DND-41 (cell line): ENCODE measurements around the gene MAPKBP1.

Source experiments
- ATAC-seq: fragments of 200-7000 bp; cut with Tn5 transposase; 3 replicates; pipeline ENCODE4 v1.9.1; 2021; ENCODE audit warnings: low read depth; ENCODE audit not compliant: insufficient read depth
- DNase-seq: peaks from one replicate; pipeline ENCODE4 v3.0.0-alpha.2; 2020
- H2AFZ ChIP-seq: 2 replicates; pipeline ENCODE4 v1.6.0; 2012; ENCODE audit warnings: low read depth, low read length
- H3K27ac ChIP-seq: 2 replicates; pipeline ENCODE4 v1.5.1; 2012; ENCODE audit warnings: low read length, inconsistent platforms
- H3K27me3 ChIP-seq: fragments of 200-600 bp; sonication (generic); 2 replicates; pipeline ENCODE4 v1.6.0; 2012; ENCODE audit warnings: low read length, mild to moderate bottlenecking, inconsistent platforms; ENCODE audit not compliant: insufficient read depth, poor library complexity
- H3K36me3 ChIP-seq: 2 replicates; pipeline ENCODE4 v1.5.1; 2012; ENCODE audit warnings: low read length, inconsistent platforms; ENCODE audit not compliant: insufficient read depth
- H3K4me1 ChIP-seq: 2 replicates; pipeline ENCODE4 v1.5.1; 2012; ENCODE audit warnings: mild to moderate bottlenecking, low read length; ENCODE audit not compliant: insufficient read depth
- H3K4me2 ChIP-seq: 2 replicates; pipeline ENCODE4 v1.6.0; 2012; ENCODE audit warnings: mild to moderate bottlenecking, moderate library complexity, low read length, inconsistent platforms; ENCODE audit not compliant: insufficient read depth
- H3K4me3 ChIP-seq, 2 experiments: fragments of 200-600 bp in 1 of 2; shearing (Covaris generic) in 1 of 2; 2 replicates each; pipeline ENCODE4 v1.5.1; 2012 to 2016; ENCODE audit warnings: inconsistent platforms in 2 of 2, low read length in 2 of 2, mild to moderate bottlenecking in 2 of 2, low read depth in 1 of 2, moderate library complexity in 1 of 2
- H3K79me2 ChIP-seq: 2 replicates; pipeline ENCODE4 v1.6.0; 2012; ENCODE audit warnings: low read length, inconsistent platforms; ENCODE audit not compliant: insufficient read depth
- H3K9ac ChIP-seq: 2 replicates; pipeline ENCODE4 v1.6.0; 2012; ENCODE audit warnings: low read depth, mild to moderate bottlenecking, inconsistent platforms, low read length, moderate library complexity
- H3K9me3 ChIP-seq: 2 replicates; pipeline ENCODE4 v1.5.1; 2012; ENCODE audit warnings: low read length, moderate library complexity, mild to moderate bottlenecking, inconsistent platforms; ENCODE audit not compliant: insufficient read depth, severe bottlenecking
- H4K20me1 ChIP-seq: 2 replicates; pipeline ENCODE4 v1.6.0; 2012; ENCODE audit warnings: low read length; ENCODE audit not compliant: insufficient read depth
- EZH2 ChIP-seq: IDR thresholded peaks from 3 replicates; pipeline ENCODE4 v1.6.1; 2012; ENCODE audit warnings: borderline replicate concordance, low read depth, mild to moderate bottlenecking, moderate library complexity, low read length, inconsistent platforms; ENCODE audit not compliant: severe bottlenecking
- TF ChIP-seq, protein P1 (sequence below): IDR thresholded peaks from 2 replicates; pipeline ENCODE4 v1.5.1; 2012; ENCODE audit warnings: borderline replicate concordance, low read length, moderate library complexity, mild to moderate bottlenecking; ENCODE audit not compliant: poor library complexity, severe bottlenecking; ENCODE audit errors: extremely low read depth

The MAPKBP1 gene

DNA sequence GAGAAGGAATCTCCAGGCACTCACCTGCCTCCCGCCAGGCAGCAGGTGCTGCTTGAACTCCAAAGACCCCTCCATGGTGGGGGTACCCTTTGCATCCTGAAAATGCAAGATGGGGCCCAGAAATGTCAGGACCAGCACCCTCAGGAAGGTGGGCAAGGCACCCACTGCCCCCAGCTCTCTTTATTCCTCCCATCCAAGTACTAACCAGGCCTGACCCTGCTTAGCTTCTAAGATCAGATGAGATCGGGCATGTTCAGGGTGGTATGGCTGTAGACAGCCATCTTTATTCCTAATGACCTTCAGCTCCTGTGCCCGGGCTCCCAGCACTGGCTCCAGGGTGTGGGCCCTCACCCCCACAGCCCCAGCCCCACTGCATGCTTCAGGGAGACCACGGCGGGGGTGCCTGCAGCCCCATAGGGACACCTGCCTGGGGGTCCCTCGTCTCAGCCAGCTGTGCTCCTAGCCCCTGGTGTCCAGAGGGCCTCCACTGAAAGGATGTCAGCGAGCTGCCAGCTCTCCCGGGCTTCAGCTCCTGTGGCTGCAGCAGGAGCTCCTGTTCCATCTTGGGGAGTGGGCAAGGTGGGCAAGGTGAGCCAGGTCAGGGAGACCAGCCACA is 77.6 kb downstream of the MAPKBP1 start:
- Histone ChIP-seq H3K79me2 (no peaks in the 10 kb centered on the region), H3K4me1 (no peaks in the 10 kb centered on the region), H3K27me3 (no peaks in the 10 kb centered on the region), H3K4me3 (no peak overlapping the region), H3K9ac (no peak overlapping the region), H3K27ac (no peak overlapping the region), H2AFZ (no peak overlapping the region), H3K36me3 (0 out of 2 replicates have a peak, but pooled peaks cover 5% of the 10 kb centered on the region), H4K20me1 (no peaks in the 10 kb centered on the region), H3K4me2 (no peak overlapping the region), H3K9me3 (no peaks in the 10 kb centered on the region)
- TF ChIP-seq EZH2 = no peak
- TF ChIP-seq, protein P1, sequence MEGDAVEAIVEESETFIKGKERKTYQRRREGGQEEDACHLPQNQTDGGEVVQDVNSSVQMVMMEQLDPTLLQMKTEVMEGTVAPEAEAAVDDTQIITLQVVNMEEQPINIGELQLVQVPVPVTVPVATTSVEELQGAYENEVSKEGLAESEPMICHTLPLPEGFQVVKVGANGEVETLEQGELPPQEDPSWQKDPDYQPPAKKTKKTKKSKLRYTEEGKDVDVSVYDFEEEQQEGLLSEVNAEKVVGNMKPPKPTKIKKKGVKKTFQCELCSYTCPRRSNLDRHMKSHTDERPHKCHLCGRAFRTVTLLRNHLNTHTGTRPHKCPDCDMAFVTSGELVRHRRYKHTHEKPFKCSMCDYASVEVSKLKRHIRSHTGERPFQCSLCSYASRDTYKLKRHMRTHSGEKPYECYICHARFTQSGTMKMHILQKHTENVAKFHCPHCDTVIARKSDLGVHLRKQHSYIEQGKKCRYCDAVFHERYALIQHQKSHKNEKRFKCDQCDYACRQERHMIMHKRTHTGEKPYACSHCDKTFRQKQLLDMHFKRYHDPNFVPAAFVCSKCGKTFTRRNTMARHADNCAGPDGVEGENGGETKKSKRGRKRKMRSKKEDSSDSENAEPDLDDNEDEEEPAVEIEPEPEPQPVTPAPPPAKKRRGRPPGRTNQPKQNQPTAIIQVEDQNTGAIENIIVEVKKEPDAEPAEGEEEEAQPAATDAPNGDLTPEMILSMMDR = no peak
- DNase-seq (no peak), ATAC-seq (no peak)

DNA sequence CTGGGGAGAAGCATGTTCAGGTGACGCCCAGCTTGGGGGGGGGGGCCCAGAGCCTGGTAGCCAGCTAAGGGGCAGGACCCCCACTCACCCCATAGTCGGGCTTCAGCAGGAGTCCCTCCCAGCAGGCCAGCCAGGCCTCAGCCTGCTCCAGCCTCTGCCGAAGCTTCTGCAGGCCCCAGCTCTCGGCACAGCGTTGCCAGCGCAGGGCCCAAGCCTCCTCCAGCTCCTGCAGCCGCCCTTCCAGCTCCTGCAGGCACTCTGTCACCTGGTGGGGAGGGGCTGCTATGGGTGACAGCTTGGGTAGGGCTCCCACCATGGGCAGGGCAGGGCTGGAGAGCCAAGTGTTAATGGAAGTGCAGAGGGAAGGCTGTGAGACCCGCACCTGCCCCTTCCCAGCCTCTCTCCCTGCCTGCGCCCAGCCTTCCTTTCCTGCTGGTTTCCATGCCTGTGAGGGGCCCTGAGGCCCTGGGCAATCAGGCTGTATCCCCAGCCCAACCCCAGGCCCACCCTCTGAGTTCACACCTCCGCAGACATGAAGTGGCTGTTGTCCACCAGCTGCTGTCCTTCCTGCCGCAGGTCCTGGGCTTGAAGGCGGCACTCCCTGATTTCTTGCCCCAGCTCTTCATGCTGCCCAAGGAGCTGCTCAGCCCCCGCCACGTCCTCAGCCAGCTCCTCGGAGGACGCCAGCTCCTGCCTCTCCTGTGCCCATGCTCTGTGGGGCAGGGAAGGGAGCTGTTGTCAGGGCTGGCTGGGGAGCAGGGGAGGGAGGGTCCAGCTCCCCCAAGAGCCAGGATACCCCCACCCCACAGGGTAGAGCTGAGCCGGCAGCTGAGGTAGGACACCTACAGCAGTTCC is 78.7 kb downstream of the MAPKBP1 start:
- Histone ChIP-seq H3K27ac (no peak overlapping the region), H3K4me1 (no peaks in the 10 kb centered on the region), H2AFZ (no peak overlapping the region), H3K4me2 (no peak overlapping the region), H3K79me2 (no peaks in the 10 kb centered on the region), H3K4me3 (no peak overlapping the region), H3K27me3 (no peaks in the 10 kb centered on the region), H3K36me3 (0 out of 2 replicates have a peak, but pooled peaks cover 3% of the 10 kb centered on the region), H3K9ac (no peak overlapping the region), H3K9me3 (no peaks in the 10 kb centered on the region), H4K20me1 (no peaks in the 10 kb centered on the region)
- TF ChIP-seq, protein P1 = no peak
- no peak for TF ChIP-seq EZH2
- ATAC-seq = no peak
- DNase-seq = no peak

DNA sequence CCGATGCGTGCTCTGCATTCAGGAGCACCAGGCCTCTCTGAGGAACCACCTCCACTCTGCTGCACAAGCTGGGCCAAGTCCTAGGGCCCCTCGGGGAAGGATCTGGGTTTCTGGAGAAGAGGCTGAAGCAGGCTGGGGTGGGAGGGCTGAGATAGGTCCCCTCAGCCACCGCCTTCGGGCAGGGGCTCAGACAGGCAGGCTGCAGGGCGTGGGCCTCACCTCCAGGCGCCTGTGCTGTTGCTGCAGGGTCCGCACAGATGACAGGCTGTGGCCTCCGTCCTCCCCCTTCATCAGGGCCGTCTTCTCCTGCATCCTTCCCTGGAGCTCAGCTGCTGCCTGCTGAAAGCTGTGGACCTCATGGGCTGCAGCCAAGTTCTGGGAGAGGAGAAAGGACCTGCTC is 79.5 kb downstream of the MAPKBP1 start:
- no peaks in the 10 kb centered on the region for H4K20me1 ChIP-seq
- no peaks in the 10 kb centered on the region for H3K27me3 ChIP-seq
- no peak overlapping the region for H3K9ac ChIP-seq
- H3K4me2 ChIP-seq = no peak overlapping the region
- no peak overlapping the region for H3K4me3 ChIP-seq
- no peaks in the 10 kb centered on the region for H3K79me2 ChIP-seq
- H3K36me3 ChIP-seq = no peaks in the 10 kb centered on the region
- no peak overlapping the region for H2AFZ ChIP-seq
- H3K4me1 ChIP-seq = no peaks in the 10 kb centered on the region
- no peak overlapping the region for H3K27ac ChIP-seq
- TF ChIP-seq, protein P1 = no peak
- TF ChIP-seq EZH2 = no peak
- H3K9me3 ChIP-seq = no peaks in the 10 kb centered on the region
- no peak for DNase-seq
- ATAC-seq = no peak
